Breast epithelium (tissue), 3 donors: Measurements from ENCODE around the gene MACROD2.

ENCODE experiments used
- CTCF ChIP-seq, 3 donors: fragments of 450-650 bp; IDR thresholded peaks; one replicate each; pipeline ENCODE4 v1.5.1; 2016 to 2017; ENCODE audit warnings: antibody characterized with exemption in 3 of 3, mild to moderate bottlenecking in 3 of 3, moderate library complexity in 3 of 3
- POLR2A ChIP-seq: fragments of 450-650 bp; IDR thresholded peaks from one replicate; pipeline ENCODE4 v1.6.1; 2016; ENCODE audit warnings: antibody characterized with exemption, mild to moderate bottlenecking, moderate library complexity
- POLR2AphosphoS5 ChIP-seq, 3 donors: sonication (generic); formaldehyde crosslinking; IDR thresholded peaks; one replicate each; pipeline ENCODE4 v1.6.1; 2017; ENCODE audit warnings: antibody characterized with exemption in 3 of 3

GRCh38 chr20:15178581-15178980 lies 1183.3 kb downstream of the MACROD2 start:
- no peak for TF ChIP-seq CTCF (IDR thresholded peaks at IDR 0.05)
- TF ChIP-seq POLR2A, result no peak
- no peak for TF ChIP-seq POLR2AphosphoS5 (IDR thresholded peaks at IDR 0.05)
